Transverse colon (tissue), 3 donors: ENCODE results near the gene EFNA5.

Experiments used
- EP300 ChIP-seq: sonication (generic); formaldehyde crosslinking; IDR thresholded peaks from one replicate; pipeline ENCODE4 v1.6.1; 2017; ENCODE audit warnings: antibody characterized with exemption, low read depth
- TF ChIP-seq, protein P1 (sequence below), 5 experiments: fragments of 200-600 bp in 3 of 5; fragments of 450-650 bp in 2 of 5; sonication (generic) in 3 of 5; IDR thresholded peaks; 1 replicate in 2 of 5; 2 replicates in 3 of 5; pipeline ENCODE4 v1.5.1; 2016 to 2017; ENCODE audit warnings: antibody characterized with exemption in 5 of 5, inconsistent platforms in 3 of 5, mild to moderate bottlenecking in 2 of 5, moderate library complexity in 1 of 5

DNA sequence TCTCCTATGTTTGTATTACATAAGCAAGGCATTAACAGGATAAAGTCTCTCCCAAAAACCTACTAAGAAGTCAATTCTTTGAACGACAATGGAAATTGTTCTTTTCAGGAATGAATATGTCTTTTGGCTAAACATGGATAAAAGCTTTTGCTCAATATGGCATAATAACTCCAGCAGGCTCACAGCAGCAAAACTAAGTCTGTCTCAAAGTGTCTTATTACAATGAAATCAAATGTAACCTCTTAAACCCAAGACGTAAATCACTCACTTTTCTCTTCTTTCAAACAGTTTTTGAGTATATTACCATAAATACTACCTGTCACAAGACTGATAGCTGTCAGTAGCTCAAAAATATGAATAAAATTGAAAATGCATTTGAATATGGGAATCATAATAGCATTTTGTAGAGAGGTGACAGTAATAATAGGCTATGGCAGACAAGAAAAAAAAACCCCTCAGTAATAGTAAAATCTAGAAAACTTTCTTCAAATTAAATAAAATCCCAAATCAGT lies 41.7 kb upstream of the EFNA5 start:
- TF ChIP-seq EP300, result no peak
- TF ChIP-seq, protein P1, sequence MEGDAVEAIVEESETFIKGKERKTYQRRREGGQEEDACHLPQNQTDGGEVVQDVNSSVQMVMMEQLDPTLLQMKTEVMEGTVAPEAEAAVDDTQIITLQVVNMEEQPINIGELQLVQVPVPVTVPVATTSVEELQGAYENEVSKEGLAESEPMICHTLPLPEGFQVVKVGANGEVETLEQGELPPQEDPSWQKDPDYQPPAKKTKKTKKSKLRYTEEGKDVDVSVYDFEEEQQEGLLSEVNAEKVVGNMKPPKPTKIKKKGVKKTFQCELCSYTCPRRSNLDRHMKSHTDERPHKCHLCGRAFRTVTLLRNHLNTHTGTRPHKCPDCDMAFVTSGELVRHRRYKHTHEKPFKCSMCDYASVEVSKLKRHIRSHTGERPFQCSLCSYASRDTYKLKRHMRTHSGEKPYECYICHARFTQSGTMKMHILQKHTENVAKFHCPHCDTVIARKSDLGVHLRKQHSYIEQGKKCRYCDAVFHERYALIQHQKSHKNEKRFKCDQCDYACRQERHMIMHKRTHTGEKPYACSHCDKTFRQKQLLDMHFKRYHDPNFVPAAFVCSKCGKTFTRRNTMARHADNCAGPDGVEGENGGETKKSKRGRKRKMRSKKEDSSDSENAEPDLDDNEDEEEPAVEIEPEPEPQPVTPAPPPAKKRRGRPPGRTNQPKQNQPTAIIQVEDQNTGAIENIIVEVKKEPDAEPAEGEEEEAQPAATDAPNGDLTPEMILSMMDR (IDR thresholded peaks at IDR 0.05), result no peak
